ENCODE data around the gene CWH43. TPM values are rescaled to one million over a fixed set of nuclear protein-coding genes. Genes with fewer than 3 reads are reported as not detected.

Gene CWH43
- polyA plus RNA-seq, 1 experiment = not detected

DNA sequence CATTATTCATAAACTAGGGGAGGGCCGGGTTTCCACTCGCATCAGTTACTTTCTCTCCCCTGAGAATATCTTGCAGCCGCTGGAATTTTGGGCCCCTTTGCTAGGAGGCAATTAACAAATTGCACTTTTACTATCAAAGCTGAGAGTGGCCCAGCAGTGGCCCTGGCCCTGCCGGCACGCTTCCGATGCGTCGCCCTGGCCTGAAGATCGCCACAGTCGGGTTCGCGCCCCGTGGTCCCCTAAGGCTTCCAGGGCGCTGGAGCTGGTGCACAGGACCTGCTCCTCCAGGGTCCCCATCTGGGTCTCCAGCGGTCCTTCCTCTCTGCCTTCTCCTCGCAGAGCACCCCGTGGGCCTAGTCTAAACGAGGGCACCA is 486 bp upstream of the CWH43 start:
- ChIA-PET POLR2A (no interaction called here), CTCF (interaction anchor here (1.4 kb wide), 1 partner anchor 11 kb away, joined by 3 read pairs; no protein-coding TSS in a partner anchor)
- Histone ChIP-seq H3K36me3 (ENCODE audit: control insufficient read depth, insufficient read depth, low read length) (no peaks in the 10 kb centered on the region), H3K27me3 (ENCODE audit: control insufficient read depth, insufficient read depth, low read length) (peaks cover 17% of the 10 kb centered on the region), H3K4me3 (ENCODE audit: low read depth, low read length) (no peak overlapping the region)
- DNase-seq (ENCODE audit: low read depth) = no peak
- TF ChIP-seq, protein P1, sequence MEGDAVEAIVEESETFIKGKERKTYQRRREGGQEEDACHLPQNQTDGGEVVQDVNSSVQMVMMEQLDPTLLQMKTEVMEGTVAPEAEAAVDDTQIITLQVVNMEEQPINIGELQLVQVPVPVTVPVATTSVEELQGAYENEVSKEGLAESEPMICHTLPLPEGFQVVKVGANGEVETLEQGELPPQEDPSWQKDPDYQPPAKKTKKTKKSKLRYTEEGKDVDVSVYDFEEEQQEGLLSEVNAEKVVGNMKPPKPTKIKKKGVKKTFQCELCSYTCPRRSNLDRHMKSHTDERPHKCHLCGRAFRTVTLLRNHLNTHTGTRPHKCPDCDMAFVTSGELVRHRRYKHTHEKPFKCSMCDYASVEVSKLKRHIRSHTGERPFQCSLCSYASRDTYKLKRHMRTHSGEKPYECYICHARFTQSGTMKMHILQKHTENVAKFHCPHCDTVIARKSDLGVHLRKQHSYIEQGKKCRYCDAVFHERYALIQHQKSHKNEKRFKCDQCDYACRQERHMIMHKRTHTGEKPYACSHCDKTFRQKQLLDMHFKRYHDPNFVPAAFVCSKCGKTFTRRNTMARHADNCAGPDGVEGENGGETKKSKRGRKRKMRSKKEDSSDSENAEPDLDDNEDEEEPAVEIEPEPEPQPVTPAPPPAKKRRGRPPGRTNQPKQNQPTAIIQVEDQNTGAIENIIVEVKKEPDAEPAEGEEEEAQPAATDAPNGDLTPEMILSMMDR (IDR thresholded peaks at IDR 0.05; ENCODE audit: insufficient read depth, low read depth, low read length) = no peak

DNA sequence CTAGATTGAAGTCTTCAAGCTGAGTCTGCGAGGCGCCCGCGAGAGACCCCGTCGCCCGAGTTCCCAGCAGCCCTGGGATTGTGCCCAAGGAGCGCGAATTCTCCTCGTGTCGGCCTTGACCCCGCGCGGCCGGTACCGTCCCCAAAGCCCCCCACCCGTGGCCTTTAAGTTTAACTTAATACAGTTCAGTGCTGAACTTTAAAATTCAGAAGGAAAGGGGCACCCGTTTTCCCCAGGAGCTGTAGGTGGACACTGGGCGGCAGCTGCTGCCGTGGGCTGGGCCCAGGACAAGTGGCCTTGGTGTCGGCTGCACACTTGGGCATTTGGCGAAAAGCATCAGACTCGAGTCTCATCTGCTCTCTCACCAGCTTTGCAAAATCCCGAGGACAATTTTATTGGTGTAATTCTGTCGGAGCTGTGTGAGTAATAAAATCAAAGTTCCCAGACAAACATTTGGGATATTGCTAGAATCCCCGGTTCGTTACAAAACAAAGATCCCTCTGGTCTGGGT is 634 bp downstream of the CWH43 start:
- DNase-seq (ENCODE audit: low read depth) = no peak
- ChIA-PET CTCF (no interaction called here), POLR2A (no interaction called here)
- no peaks in the 10 kb centered on the region for H3K36me3 ChIP-seq (ENCODE audit: control insufficient read depth, insufficient read depth, low read length)
- TF ChIP-seq, protein P1 (IDR thresholded peaks at IDR 0.05; ENCODE audit: insufficient read depth, low read depth, low read length) = no peak
- no peak overlapping the region for H3K4me3 ChIP-seq (ENCODE audit: low read depth, low read length)
- peaks cover 17% of the 10 kb centered on the region for H3K27me3 ChIP-seq (ENCODE audit: control insufficient read depth, insufficient read depth, low read length)

DNA sequence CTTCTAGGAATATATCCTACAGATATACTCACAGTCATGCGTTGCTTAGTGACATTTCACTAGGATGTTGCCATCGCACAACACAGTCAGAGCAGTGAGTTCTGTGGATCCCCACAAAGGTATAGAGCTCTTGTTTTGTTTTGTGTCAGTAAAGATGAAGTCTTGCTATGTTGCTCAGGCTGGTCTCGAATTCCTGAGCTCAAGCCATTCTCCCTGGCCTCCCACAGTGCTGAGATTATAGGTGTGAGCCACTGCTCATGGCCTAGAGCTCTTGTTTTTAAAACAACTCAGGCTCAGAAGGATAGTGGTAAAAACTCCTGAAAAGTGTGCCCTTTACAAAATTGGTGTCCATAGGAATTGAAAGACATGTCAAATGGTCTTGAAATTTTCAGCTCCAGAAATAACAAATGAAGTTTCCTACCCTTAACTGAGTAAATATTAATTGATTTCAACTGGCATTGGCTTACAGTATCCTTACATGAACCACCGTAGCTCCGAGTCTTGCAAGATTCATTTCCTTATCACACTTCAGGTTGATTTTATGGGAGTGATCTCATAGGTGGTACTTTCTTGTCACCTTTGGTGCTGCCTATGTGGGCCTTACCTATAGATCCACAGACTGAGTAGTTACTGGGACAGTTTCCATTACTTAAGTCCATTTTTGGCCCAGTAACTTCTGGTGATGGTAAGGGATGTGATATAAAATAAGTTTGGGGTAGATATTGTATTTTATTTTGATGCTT is 3.6 kb downstream of the CWH43 start:
- peaks cover 17% of the 10 kb centered on the region for H3K27me3 ChIP-seq (ENCODE audit: control insufficient read depth, insufficient read depth, low read length)
- no peak overlapping the region for H3K4me3 ChIP-seq (ENCODE audit: low read depth, low read length)
- no peaks in the 10 kb centered on the region for H3K36me3 ChIP-seq (ENCODE audit: control insufficient read depth, insufficient read depth, low read length)
- TF ChIP-seq, protein P1 (IDR thresholded peaks at IDR 0.05; ENCODE audit: insufficient read depth, low read depth, low read length) = no peak
- no peak for DNase-seq (ENCODE audit: low read depth)
- POLR2A ChIA-PET = no interaction called here
- CTCF ChIA-PET = no interaction called here

DNA sequence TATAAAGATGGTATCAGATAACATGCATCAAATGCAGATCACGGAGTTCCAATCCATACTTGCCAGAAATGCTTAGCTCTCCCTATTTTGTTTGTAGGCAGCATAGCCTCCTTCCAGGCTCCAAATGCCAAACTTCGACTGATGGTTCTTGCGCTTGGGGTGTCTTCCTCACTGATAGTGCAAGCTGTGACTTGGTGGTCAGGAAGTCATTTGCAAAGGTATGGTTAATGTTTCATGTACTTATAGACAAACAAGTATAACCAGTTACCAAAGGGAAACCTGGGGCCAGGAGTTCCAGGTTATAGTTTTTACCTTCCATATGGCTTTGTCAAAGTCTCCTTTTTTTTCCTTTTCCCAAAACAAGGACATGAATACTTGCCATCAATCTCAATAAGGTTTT is 5.3 kb downstream of the CWH43 start:
- TF ChIP-seq, protein P1 (IDR thresholded peaks at IDR 0.05; ENCODE audit: insufficient read depth, low read depth, low read length) = no peak
- peaks cover 13% of the 10 kb centered on the region for H3K27me3 ChIP-seq (ENCODE audit: control insufficient read depth, insufficient read depth, low read length)

DNA sequence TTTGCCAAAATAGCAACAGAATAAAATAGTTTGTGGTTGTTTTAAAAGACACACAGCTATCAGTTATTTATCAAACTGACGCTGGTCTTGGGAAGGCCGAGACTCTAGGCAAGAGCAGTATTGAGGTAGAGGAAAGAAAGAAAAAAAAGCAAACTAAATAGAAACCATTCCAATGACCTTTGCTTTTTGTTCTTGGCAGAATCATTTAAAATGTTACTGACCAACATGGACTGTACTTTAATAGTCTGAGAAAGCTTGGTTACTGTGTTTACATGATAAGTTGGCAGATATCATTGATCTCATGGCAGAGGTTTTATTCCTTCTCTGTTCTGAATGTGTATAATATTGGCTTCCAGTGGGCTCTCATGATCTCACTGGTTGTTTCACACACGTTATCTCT is 11.9 kb downstream of the CWH43 start:
- H3K27me3 ChIP-seq (ENCODE audit: control insufficient read depth, insufficient read depth, low read length) = no peaks in the 10 kb centered on the region; the same call in 1 of the 2 replicates
- TF ChIP-seq, protein P1 (IDR thresholded peaks at IDR 0.05; ENCODE audit: insufficient read depth, low read depth, low read length) = no peak
- no peak for DNase-seq (ENCODE audit: low read depth)
- POLR2A ChIA-PET = no interaction called here
- no peaks in the 10 kb centered on the region for H3K36me3 ChIP-seq (ENCODE audit: control insufficient read depth, insufficient read depth, low read length)
- CTCF ChIA-PET = no interaction called here
- no peak overlapping the region for H3K4me3 ChIP-seq (ENCODE audit: low read depth, low read length)

More for the DNA sequence above, 5.3 kb downstream of the CWH43 start:
- POLR2A ChIA-PET = no interaction called here
- DNase-seq (ENCODE audit: low read depth) = no peak
- no peak overlapping the region for H3K4me3 ChIP-seq (ENCODE audit: low read depth, low read length)
- H3K36me3 ChIP-seq (ENCODE audit: control insufficient read depth, insufficient read depth, low read length) = no peaks in the 10 kb centered on the region
- CTCF ChIA-PET = no interaction called here

Measured in BJ (cell line).